Measurements from ENCODE around the gene PSAP.
A peak's percentile ranks its signal among the peaks of the same experiment; 100 is the strongest.

Gene PSAP

GRCh38 chr10:71844084-71844483, 7.0 kb downstream of the PSAP start:
- no peak for DNase-seq

GRCh38 chr10:71842856-71843686, 8.0 kb downstream of the PSAP start:
- DNase-seq, result no peak

GRCh38 chr10:71842422-71842821, 8.6 kb downstream of the PSAP start:
- no peak for DNase-seq

GRCh38 chr10:71840958-71841335, 10.1 kb downstream of the PSAP start:
- DNase-seq, result no peak

GRCh38 chr10:71840177-71840957, 10.7 kb downstream of the PSAP start:
- peak; percentile 85 for DNase-seq

GRCh38 chr10:71838264-71839211, 12.5 kb downstream of the PSAP start:
- DNase-seq, result no peak

- DNase-seq, result peak; percentile 22
These were observed 13.8 kb downstream of the PSAP start for GRCh38 chr10:71837098-71837827.

GRCh38 chr10:71836596-71836974, 14.5 kb downstream of the PSAP start:
- DNase-seq, result no peak

GRCh38 chr10:71835671-71836595, 15.1 kb downstream of the PSAP start:
- peak; percentile 91 for DNase-seq

GRCh38 chr10:71834343-71834674, 16.7 kb downstream of the PSAP start:
- DNase-seq, result no peak

- no peak for DNase-seq
These were observed 17.4 kb downstream of the PSAP start for GRCh38 chr10:71833451-71834342.

- DNase-seq, result no peak
These were observed 18.1 kb downstream of the PSAP start for GRCh38 chr10:71832967-71833366.

- DNase-seq, result no peak
These were observed 19.2 kb downstream of the PSAP start for GRCh38 chr10:71831646-71832552.

GRCh38 chr10:71830726-71831125, 20.3 kb downstream of the PSAP start:
- no peak for DNase-seq

- DNase-seq, result no peak
These were observed 21.2 kb downstream of the PSAP start for GRCh38 chr10:71829896-71830295.

- DNase-seq, result no peak
These were observed 21.9 kb downstream of the PSAP start for GRCh38 chr10:71829171-71829570.

GRCh38 chr10:71828702-71829101, 22.3 kb downstream of the PSAP start:
- no peak for DNase-seq

- DNase-seq, result no peak
These were observed 23.2 kb downstream of the PSAP start for GRCh38 chr10:71827852-71828251.

GRCh38 chr10:71825217-71825616, 25.8 kb downstream of the PSAP start:
- DNase-seq, result no peak

All from NCI-H2171 treated with DMSO at 0.1 percent for 48 hours (cell line).